Transverse colon (tissue), 4 donors: Measurements from ENCODE around the gene NOMO2. TPM values are rescaled to one million over a fixed set of nuclear protein-coding genes. Genes with fewer than 3 reads are reported as not detected.
"Not testable (repeated sequence)": the region's sequence is repeated elsewhere in the genome, so short reads cannot be mapped to it uniquely, and the experiment has no call there.

Experiments
- DNase-seq: peaks from one replicate; pipeline ENCODE4 v3.0.0-alpha.2; 2019
- H3K27ac ChIP-seq, 4 donors: fragments of 200-600 bp; sonication (generic); 2 replicates each; pipeline ENCODE4 v1.5.1; 2016 to 2018; ENCODE audit warnings: inconsistent platforms in 4 of 4
- H3K27me3 ChIP-seq: fragments of 200-600 bp; sonication (generic); 2 replicates; pipeline ENCODE4 v1.5.1; 2017; ENCODE audit warnings: inconsistent platforms
- H3K36me3 ChIP-seq, 4 donors: fragments of 200-600 bp; sonication (generic); 2 replicates each; pipeline ENCODE4 v1.5.1; 2017 to 2019; ENCODE audit warnings: inconsistent platforms in 4 of 4
- H3K4me1 ChIP-seq, 4 donors: fragments of 200-600 bp; sonication (generic); 2 replicates each; pipeline ENCODE4 v1.5.1; 2017 to 2020; ENCODE audit warnings: inconsistent platforms in 4 of 4
- H3K4me3 ChIP-seq, 4 donors: fragments of 200-600 bp; sonication (generic); 1 replicate in 1 of 4; 2 replicates in 3 of 4; pipeline versions ENCODE4 v1.5.1 to v1.6.1; 2017 to 2019; ENCODE audit warnings: inconsistent platforms in 4 of 4
- H3K9me3 ChIP-seq, 2 donors: fragments of 200-600 bp; sonication (generic); 2 replicates each; pipeline ENCODE4 v1.5.1; 2017 to 2019; ENCODE audit warnings: inconsistent platforms in 2 of 2
- EP300 ChIP-seq: sonication (generic); formaldehyde crosslinking; IDR thresholded peaks from one replicate; pipeline ENCODE4 v1.6.1; 2017; ENCODE audit warnings: antibody characterized with exemption, low read depth
- POLR2A ChIP-seq: fragments of 450-650 bp; IDR thresholded peaks from one replicate; pipeline ENCODE4 v1.6.1; 2016; ENCODE audit warnings: antibody characterized with exemption, mild to moderate bottlenecking, moderate library complexity
- POLR2AphosphoS5 ChIP-seq, 3 donors: sonication (generic); formaldehyde crosslinking; IDR thresholded peaks; one replicate each; pipeline ENCODE4 v1.6.1; 2016; ENCODE audit warnings: antibody characterized with exemption in 3 of 3
- WGBS, 2 donors: methylation state at CpG; one replicate each; pipeline ENCODE4 v1.1.5; 2018; ENCODE audit warnings: low coverage in 1 of 2; 5-methylcytosine and 5-hydroxymethylcytosine counted together
- in situ Hi-C, 4 donors: fragments of 200-750 bp; cut with MboI; loops; one replicate each; pipeline versions ENCODE4 v1.15.0 to v1.15.1; 2017; ENCODE audit warnings: low sequenced_read_pairs in 3 of 4, low pct_ligation_motif_present in 1 of 4, low pct_unique_long_range_greater_than_20kb in 1 of 4
- intact Hi-C: fragments of 100-400 bp; cut with DNase I; formaldehyde crosslinking; loops from one replicate; pipeline ENCODE4 v1.15.1; 2023; ENCODE audit warnings: low total_unique reads
- total RNA-seq, 4 donors: library from RNA; depleted of rRNA; stranded (reverse); fragments of >200 nt; gene quantifications; one replicate each; pipeline ENCODE4 v1.1.0, GENCODE V29; 2016
- TF ChIP-seq, protein P1 (sequence below), 5 experiments: fragments of 200-600 bp in 3 of 5; fragments of 450-650 bp in 2 of 5; sonication (generic) in 3 of 5; IDR thresholded peaks; 1 replicate in 2 of 5; 2 replicates in 3 of 5; pipeline ENCODE4 v1.5.1; 2016 to 2017; ENCODE audit warnings: antibody characterized with exemption in 5 of 5, inconsistent platforms in 3 of 5, mild to moderate bottlenecking in 2 of 5, moderate library complexity in 1 of 5

The NOMO2 gene
- total RNA-seq, 4 donors from 2014 or later: 18.7 to 90.3 (median 74.1) TPM

DNA sequence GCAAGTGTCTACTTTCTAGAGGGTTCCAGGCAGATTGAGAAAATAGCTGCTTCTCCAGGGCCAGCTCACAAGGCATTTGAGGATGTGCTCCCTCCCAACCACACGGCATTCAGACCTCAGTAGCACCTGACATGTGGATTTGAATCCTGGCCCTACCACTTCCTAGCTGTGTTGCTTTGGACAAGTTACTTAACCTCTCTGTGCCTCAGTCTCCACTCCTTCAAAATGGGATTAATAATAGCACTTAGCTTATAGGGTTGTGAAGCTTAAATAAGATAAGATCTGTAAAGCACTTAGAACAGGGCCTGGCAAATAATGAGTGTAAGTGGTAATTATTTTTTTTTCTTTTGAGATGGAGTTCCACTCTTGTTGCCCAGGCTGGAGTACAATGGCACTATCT lies 21.0 kb upstream of the NOMO2 start:
- intact Hi-C loops (no loop called here), in situ Hi-C loops (no loop called here)
- Histone ChIP-seq H3K36me3 (no peaks in the 10 kb centered on the region), H3K4me3 (no peak overlapping the region), H3K9me3 (no peaks in the 10 kb centered on the region), H3K27me3 (no peaks in the 10 kb centered on the region), H3K27ac (no peak overlapping the region), H3K4me1 (no peaks in the 10 kb centered on the region)
- 90% methylated on average over 1 of the region's 1 CpG; no CpG with 5 or more reads in 1 of the 2 donors for WGBS, 2 donors
- no peak for DNase-seq
- no peak for TF ChIP-seq POLR2A
- TF ChIP-seq, protein P1, sequence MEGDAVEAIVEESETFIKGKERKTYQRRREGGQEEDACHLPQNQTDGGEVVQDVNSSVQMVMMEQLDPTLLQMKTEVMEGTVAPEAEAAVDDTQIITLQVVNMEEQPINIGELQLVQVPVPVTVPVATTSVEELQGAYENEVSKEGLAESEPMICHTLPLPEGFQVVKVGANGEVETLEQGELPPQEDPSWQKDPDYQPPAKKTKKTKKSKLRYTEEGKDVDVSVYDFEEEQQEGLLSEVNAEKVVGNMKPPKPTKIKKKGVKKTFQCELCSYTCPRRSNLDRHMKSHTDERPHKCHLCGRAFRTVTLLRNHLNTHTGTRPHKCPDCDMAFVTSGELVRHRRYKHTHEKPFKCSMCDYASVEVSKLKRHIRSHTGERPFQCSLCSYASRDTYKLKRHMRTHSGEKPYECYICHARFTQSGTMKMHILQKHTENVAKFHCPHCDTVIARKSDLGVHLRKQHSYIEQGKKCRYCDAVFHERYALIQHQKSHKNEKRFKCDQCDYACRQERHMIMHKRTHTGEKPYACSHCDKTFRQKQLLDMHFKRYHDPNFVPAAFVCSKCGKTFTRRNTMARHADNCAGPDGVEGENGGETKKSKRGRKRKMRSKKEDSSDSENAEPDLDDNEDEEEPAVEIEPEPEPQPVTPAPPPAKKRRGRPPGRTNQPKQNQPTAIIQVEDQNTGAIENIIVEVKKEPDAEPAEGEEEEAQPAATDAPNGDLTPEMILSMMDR (IDR thresholded peaks at IDR 0.05): no peak
- no peak for TF ChIP-seq EP300
- no peak for TF ChIP-seq POLR2AphosphoS5 (IDR thresholded peaks at IDR 0.05)

DNA sequence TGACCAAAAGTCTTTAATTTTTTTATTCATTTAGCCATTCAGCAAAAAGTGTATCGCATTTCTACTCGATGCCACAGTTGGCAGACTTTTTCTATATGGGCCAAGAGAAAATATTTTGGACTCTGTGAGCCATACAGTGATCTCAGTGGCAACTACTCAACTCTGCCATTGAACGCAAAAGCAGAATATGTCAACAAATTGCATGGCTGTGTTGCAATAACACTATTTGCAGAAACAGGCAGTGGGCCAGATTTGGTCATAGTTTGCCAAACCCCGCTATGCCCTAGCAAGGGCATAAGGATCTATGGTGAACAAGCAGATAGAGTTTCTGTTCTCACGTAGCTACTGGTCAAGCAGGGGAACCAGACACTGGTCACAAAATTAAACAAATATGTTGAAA lies 18.5 kb upstream of the NOMO2 start:
- H3K4me3 ChIP-seq, H3K27ac ChIP-seq, H3K27me3 ChIP-seq, in situ Hi-C loops, H3K36me3 ChIP-seq, DNase-seq, H3K9me3 ChIP-seq, H3K4me1 ChIP-seq, intact Hi-C loops: not testable (repeated sequence)
- 78 to 100% methylated on average over 2 to 3 of the region's 5 CpGs for WGBS, 2 donors

DNA sequence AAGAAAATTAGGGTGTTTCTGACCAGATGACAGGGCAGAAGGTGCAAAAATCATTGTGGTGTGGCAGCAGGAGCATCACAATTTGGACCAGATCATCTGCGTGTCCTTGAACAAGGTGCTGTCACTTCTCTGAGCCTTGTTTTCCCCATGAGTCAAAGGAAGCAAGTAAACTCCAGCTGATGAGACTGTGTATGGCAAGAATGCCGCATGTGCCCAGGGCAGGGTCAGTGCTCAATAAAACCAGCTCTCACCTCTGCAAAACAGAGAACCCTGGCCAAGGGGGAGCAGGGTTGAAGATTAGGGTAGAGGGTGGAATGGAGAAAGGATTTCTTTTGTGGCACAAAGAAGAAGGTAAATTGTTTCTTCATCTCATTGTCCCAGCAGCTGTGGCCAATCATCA lies 17.4 kb upstream of the NOMO2 start:
- intact Hi-C loops, H3K4me1 ChIP-seq, H3K36me3 ChIP-seq, DNase-seq, H3K4me3 ChIP-seq, H3K27me3 ChIP-seq, H3K27ac ChIP-seq, H3K9me3 ChIP-seq, in situ Hi-C loops: not testable (repeated sequence)
- WGBS, 2 donors: 86 to 89% methylated on average over 1 to 2 of the region's 2 CpGs

DNA sequence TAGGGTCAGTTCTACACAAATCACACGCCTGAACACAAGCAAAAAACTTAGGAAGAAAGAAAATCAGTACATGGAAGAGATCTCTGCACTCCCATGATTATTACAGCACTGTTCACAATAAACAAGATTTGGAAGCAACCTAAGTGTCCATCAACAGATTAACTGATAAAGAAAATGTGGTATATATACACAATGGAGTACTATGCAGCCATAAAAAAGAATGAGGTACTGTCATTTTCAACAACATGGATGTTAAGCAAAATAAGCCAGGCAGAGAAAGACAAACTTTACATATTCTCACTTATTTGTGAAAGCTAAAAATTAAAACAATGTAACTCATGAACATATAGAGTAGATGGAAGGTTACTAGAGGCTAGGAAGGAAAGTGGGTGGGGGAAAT lies 16.0 kb upstream of the NOMO2 start:
- H3K4me3 ChIP-seq, H3K9me3 ChIP-seq, DNase-seq, intact Hi-C loops, H3K27me3 ChIP-seq, H3K36me3 ChIP-seq, H3K4me1 ChIP-seq, in situ Hi-C loops, H3K27ac ChIP-seq: not testable (repeated sequence)
- WGBS, 2 donors: 78 to 95% methylated on average over 1 of the region's 1 CpG

- H3K27me3 ChIP-seq, in situ Hi-C loops, intact Hi-C loops, H3K9me3 ChIP-seq, H3K4me3 ChIP-seq, H3K4me1 ChIP-seq, H3K36me3 ChIP-seq, DNase-seq, H3K27ac ChIP-seq: not testable (repeated sequence)
- WGBS, 2 donors: 73% methylated on average over 2 of the region's 2 CpGs; no CpG with 5 or more reads in 1 of the 2 donors
These were observed 14.0 kb upstream of the NOMO2 start for GRCh38 chr16:18575945-18576344.

- H3K4me1 ChIP-seq, H3K36me3 ChIP-seq, DNase-seq, H3K27ac ChIP-seq, H3K4me3 ChIP-seq, in situ Hi-C loops, intact Hi-C loops, H3K27me3 ChIP-seq, H3K9me3 ChIP-seq: not testable (repeated sequence)
- 85 to 96% methylated on average over 6 to 12 of the region's 13 CpGs for WGBS, 2 donors
These were observed 13.5 kb upstream of the NOMO2 start for GRCh38 chr16:18575298-18575917.

DNA sequence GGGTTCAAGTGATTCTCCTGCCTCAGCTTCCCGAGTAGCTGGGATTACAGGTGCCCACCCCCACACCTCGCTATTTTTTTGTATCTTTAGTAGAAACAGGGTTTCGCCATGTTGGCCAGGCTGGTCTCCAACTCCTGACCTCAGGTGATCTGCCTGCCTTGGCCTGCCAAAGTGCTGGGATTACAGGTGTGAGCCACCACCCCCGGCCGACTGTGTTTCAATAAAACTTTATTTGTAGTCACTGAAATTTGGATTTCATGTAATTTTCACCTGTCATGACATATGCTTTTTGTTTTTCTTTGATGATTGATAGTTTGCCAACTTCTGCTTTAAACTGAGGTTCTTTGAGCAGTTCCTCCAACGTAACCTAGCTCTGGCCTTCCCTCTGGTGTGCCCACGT lies 12.0 kb upstream of the NOMO2 start:
- H3K27ac ChIP-seq, H3K27me3 ChIP-seq, H3K4me3 ChIP-seq, H3K9me3 ChIP-seq, in situ Hi-C loops, DNase-seq, intact Hi-C loops, H3K36me3 ChIP-seq, H3K4me1 ChIP-seq: not testable (repeated sequence)
- 88 to 100% methylated on average over 2 to 4 of the region's 7 CpGs for WGBS, 2 donors

DNA sequence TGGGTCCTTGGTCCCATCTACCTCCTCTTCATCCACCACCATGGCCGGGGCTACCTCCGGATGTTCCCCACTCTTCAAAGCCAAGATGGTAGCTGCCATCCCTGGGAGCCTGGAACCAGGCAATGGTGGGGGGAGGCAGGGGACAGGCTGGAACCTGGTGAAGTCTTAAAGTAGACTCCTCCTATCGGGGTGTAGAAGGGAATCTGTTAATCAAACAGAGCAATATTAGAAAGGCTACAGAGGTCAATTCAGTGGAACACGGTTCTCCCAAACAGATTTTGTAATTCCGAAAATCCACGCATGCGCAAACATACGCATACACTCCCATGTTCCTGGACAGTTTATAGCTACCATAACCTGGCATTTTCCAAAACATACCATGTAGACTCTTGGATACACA lies 11.1 kb upstream of the NOMO2 start:
- H3K27me3 ChIP-seq, intact Hi-C loops, H3K4me3 ChIP-seq, H3K36me3 ChIP-seq, H3K9me3 ChIP-seq, in situ Hi-C loops, H3K4me1 ChIP-seq, H3K27ac ChIP-seq, DNase-seq: not testable (repeated sequence)
- 85% methylated on average over 5 of the region's 8 CpGs; no CpG with 5 or more reads in 1 of the 2 donors for WGBS, 2 donors

DNA sequence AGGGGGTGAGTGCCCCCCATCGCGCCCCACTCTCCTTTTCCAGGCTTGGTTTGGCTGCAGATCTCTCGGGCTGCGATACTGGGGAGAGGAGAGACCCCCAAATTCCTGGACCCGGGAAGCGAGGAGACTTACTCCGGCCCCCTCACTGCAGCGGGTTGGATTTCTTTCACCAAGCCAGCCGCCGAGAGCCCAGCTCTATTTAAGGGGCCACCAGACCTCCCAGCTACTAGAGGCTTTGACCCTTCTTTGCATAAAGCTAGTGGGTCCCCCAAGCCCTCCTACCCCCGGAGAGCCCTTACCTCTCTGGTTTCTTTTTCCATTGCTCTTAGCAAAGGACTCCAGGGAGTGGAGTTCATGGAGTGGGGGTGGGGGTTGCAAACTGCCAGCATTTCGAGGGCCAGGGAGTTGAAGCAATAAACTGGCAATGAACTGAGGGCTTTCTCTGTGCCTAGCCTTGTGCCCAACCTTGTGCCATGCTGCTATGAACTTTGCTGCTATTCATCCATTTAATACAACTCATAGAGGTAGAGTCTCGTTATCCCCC lies 9.5 kb upstream of the NOMO2 start:
- H3K4me1 ChIP-seq, intact Hi-C loops, DNase-seq, H3K9me3 ChIP-seq, H3K36me3 ChIP-seq, in situ Hi-C loops, H3K27me3 ChIP-seq: not testable (repeated sequence)
- H3K27ac ChIP-seq: peak overlapping the region in 1 of 4 donors; percentile 61
- 60% methylated on average over 2 of the region's 13 CpGs; no CpG with 5 or more reads in 1 of the 2 donors for WGBS, 2 donors
- H3K4me3 ChIP-seq: peak overlapping the region in 2 of 4 donors; percentile 18 to 43
